HG03457 (cell line): ENCODE measurements around the gene ZNF554.

ENCODE experiments used
- ATAC-seq: cut with Tn5 transposase; IDR thresholded peaks from one replicate; pipeline ENCODE4 v1.9.1; 2021; ENCODE audit warnings: moderate number of reproducible peaks; ENCODE audit not compliant: unreplicated experiment

ZNF554 gene

DNA sequence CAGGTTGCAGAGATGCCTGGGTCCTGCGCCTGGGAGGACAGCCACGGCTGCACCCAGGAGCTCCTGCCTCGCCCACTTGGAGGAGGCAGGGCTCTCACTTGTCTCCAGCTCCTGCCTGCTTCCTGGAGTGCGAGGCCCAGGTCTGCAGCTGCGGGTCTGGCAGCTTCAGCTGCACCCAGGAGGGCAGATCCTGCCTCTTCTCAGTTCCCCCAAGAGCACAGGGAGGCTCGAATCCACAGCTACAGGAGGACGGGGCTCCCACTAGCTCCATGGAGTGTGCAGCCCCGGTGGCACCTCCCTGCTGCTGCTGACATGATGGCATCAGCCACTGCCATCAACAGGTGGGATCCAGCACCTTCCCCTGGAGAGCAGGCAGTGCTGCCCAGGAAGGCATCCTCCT, 4.5 kb downstream of the ZNF554 start:
- ATAC-seq = no peak

DNA sequence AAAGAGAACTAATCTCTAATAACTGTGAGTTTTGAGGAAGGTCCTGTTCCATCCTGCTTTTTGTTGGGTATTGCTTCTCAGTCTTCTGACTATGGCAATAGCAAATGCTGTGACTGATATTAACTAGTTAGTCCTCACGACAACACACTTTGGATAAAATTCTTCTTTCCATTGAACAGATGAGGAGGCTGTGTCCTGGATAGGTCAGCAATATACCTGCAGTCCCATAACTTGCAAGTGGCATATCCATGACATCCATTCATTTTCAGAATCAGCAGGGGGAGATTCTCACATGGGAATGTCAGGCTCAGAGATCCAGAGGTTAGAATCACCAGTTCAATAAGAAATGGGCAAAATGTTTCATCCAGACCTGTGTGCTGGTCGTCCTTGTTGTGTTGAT, 7.4 kb downstream of the ZNF554 start:
- ATAC-seq = no peak

DNA sequence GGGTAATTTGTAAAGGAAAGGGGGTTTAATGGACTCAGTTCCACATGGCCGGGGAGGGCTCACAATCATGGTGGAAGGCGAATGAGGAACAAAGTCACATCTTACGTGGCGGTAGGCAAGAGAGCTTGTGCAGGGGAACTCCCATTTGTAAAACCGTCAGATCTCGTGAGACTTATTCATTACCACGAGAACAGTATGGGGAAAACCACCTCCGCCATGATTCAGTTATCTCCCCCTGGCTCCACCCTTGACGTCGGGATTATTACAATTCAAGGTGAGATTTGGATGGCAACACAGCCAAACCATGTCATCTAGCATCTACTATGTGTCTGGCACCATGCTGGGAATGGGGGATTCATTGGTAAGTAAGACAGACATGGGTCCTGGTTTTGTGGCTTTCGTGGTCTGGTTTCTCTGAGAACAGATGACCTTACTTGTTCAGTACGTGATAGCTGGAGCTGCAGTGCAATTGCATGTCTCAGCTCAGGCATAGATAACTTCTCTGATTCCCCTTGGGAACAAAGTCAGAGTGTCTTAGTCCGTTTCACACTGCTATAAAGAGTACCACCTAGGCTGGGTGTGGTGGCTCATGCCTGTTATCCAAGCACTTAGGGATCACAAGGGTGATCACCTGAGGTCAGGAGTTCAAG, 8.3 kb downstream of the ZNF554 start:
- ATAC-seq = no peak

DNA sequence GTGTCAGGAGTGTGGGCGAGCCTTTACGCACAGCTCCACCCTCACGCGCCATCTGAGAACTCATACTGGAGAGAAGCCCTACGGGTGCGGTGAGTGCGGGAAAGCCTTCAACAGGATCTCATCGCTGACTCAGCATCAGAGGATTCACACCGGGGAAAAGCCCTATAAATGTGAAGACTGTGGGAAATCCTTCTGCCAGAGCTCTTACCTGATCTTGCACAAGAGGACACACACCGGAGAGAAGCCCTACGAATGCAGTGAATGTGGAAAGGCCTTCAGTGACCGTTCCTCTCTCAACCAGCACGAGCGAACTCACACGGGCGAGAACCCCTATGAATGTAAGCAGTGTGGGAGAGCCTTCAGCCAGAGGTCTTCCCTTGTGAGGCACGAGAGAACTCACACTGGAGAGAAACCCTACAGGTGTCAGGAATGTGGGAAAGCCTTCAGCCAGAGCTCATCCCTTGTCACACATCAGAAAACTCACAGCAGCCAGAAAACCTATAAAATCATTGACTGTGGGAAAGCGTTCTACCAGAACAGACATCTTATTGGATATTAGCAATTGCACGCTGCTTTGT, 14.7 kb downstream of the ZNF554 start:
- no peak for ATAC-seq

DNA sequence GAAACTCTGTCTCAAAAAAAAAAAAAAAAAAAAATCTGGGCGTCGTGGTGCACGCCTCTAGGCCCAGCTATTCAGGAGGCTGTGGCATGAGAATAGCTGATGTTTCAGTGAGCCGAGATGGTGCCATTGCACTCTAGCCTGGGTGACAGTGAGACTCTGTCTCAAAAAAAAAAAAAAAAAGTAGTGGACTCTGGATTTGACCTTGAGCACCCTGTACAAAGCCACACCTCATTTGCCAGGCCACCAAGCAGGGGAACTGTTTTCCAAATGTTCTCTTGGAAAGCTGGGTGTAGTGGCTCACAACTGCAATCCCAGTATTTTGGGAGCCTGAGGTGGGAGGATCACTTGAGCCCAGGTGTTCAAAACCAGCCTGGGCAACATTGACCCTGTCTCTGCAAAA, 17.8 kb downstream of the ZNF554 start:
- no peak for ATAC-seq

DNA sequence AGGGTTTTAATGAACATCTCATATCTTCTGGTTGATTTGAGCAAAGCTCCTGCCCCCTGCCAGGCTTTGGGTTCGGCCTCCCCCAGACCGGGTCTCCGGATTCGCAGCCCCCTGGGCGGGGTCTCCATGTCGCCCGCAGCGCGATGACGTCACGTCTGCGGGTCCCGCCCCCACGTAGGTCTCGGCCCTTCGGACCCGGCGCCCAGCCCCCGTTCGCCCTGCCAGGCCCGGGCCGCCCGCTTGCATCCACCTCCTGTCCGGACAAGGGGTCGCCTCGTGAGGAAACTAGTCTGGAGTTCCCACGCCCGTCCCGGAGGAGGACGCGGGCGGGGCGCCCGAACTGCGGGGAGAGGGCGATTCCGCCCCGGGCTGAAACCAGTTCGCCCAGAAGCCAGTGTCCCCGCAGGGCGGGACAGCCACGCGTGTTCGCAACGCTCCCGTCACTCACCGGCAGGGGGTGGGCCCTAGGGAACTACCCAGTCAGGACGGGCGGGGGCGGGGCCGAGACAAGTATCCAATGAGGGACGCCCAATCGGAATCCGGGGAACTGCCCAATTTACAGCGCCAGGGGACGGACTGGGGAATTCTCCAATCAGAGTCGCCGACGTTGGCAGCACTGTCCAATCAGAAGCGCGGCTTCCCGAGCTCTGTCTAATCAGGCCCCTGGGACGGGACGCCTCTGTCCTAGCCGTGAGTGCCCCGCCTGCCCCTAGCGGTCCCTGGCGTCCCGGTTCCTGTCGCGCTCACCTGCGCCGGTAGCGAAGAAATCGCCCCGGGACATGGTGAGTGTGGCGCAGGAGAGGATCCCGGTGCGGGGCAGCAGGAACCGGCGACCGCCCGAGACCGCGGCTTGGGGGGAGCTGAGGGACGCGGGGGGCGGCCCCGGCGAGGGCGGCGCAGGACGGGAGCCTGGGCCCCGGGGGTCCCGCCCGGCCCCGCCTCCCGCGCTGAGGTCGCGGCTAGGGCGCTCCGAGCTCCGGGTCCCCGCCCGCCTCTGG, 21.4 kb downstream of the ZNF554 start, which contains the start of gene ZNF555:
Gene ZNF555 (plus strand): TSS at position 682 of the 998 bp plus-strand sequence. CDS start 98 bp downstream, at position 780.
- ATAC-seq = peak; percentile 83

DNA sequence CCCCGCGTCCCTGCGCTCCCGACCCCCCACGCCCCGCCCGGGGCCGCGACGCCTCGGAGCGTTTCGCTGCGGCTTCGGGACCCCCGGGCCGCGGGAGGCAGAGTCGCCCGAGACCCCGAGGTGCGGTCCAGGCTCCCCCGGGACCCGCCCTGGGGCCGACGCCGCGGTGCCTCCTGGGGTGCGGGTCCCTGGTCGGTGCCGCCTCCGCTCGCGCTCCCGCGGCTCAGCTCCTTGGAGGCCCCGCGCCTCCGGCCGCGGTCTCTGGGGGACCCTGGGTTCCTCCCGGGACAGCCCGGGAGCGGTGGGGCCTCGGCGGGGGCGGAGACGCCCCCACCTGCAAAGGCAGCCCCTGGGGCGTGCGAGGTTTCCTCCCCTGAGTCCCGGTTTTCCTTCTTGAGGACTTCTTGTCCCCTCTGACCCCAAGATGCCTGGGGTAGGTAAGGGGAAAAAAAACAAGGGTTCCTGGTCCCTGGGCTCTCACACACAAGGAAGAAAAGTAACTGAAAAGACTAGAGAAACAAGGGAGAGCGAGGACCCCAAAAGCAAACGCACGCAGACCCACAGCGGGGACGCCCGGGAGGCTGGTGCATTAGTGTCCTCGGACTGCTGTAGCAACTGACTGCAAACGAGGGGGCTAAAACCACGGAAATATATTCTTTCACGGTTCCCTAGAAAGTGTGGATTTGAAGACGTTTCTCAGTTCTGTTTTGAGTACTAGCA, 22.3 kb downstream of the ZNF554 start:
- no peak for ATAC-seq

DNA sequence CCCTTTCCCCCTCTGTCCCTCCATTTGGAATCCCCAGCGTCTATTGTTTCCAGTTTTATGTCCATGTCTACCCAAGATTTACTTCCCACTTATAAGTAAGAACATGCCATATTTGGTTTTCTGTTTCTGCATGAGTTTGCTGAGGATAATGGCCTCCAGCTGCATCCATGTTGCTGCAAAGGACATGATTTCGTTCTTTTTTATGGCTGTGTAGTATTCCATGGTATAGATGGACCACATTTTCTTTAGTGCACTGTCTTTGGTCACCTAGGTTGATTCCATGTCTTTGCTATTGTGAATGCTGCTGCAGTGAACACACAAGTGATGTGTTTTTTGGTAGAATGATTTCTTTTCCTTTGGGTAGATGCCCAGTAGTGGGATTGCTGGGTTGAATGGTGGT, 25.4 kb downstream of the ZNF554 start:
- ATAC-seq = no peak

DNA sequence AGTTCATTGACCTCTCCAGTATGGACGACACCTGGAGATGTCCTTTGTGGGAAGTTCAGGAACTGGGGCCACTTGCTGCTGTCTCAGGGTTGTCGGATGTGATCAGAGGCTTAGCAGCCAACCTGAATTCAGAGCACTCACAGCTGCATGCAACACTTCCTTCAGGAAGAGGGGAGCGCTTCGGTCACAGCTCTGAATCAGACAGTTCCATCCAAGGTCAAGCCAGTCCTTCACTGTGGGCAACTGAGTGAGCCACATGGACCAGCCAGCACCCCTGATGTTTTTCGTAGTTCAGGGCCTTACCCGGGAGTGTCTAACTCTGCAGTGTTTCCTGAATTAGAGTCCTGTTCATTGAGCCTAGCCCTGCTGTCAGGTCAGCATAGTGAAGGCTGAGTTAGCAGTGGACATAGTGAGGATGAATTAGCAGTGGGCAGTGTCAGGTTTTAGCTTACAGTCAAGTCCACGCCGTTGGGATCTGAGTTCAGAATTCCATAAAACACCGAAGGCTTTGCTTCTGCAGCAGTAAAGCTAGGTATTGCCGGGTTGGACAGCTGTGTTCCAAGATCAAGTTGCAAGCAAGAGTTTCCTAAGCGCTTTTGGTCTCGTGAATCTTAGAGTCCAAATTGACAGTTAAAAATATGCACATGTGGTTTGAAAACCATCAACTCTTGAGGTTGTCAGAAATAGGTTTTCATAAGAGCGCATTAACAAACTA, 26.7 kb downstream of the ZNF554 start:
- ATAC-seq = no peak

DNA sequence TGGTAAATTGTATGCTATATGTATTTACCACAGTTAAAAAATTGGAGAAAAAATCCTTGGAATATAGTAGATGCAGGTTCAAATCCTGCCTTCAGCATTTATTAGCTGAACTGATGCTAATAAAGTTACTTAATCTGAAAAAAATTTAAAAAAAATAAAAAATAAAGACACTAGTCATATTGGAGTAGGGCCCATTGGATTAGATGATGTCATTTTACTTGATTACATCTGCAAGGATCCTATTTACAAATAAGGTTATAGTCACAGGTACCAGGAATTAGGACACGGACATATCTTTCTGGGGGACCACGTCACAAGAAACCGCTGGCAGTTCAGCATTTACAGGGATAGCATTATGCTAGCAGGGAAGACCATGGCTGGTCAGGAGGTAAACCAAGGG, 27.8 kb downstream of the ZNF554 start:
- ATAC-seq = no peak

DNA sequence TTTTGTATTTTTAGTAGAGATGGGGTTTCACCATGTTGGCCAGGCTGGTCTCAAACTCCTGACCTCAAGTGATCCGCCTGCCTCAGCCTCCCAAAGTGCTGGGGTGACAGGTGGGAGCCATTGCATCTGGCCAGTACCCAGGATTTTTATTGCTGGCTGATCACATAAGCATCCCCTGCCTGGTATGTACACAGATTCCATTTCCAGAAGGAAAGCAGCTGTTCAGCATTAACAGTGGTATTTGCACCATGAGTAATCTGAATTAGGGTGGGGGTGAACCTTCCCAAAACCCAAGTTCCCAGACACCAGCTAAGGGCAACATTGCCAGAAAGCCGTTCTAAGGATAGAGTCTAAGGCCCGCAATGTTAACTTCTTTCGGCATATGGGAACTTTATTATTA, 28.9 kb downstream of the ZNF554 start:
- no peak for ATAC-seq

DNA sequence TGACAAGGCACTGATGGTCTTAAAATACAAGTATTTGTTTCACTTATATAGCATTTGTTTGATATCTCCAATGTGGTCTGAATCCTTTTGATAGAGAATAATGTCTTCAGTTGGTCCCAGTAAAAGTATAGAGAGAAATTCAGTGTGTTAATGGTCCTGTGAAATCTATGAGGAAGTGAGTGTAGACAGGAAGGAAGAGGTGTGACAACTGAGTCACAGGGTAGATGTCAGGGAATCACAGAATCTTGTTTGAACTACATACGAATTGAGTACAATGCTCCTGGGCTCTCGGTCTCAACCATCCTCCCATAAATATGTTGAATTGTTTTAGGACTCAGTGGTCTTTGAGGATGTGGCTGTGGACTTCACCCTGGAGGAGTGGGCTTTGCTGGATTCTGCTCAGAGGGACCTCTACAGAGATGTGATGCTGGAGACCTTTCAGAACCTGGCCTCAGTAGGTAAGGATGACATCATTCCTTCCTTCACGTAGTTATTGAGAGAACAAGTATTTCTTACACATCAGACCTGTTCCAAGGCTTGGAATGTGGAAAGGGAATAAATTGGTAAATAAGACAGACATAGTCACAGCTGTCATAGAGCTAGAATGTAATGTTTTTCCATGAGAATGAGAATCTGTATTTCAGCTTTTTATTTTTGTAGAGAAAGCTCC, 30.7 kb downstream of the ZNF554 start:
- ATAC-seq = no peak

DNA sequence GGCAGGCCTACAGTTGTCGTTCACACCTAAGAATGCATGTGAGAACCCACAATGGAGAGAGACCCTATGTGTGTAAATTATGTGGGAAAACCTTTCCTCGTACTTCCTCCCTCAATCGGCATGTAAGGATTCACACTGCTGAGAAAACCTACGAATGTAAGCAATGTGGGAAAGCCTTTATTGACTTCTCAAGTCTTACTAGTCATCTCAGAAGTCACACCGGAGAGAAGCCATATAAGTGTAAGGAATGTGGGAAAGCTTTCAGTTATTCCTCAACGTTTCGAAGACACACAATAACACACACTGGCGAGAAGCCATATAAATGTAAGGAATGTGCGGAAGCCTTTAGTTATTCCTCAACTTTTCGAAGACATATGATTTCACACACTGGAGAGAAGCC, 32.9 kb downstream of the ZNF554 start:
- no peak for ATAC-seq

DNA sequence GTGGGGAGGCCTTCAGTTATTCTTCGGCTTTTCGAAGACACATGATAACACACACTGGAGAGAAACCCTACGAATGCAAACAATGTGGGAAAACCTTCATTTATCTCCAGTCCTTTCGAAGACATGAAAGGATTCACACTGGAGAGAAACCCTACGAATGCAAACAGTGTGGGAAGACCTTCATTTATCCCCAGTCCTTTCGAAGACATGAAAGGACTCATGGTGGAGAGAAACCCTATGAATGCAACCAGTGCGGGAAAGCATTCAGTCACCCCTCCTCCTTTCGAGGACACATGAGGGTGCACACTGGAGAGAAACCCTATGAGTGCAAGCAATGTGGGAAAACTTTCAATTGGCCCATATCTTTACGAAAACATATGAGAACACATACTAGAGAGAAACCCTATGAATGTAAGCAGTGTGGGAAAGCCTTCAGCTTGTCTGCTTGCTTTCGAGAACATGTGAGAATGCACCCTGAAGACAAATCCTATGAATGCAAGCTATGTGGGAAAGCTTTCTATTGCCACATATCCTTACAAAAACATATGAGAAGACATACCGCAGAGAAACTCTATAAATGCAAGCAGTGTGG, 33.4 kb downstream of the ZNF554 start:
- no peak for ATAC-seq

DNA sequence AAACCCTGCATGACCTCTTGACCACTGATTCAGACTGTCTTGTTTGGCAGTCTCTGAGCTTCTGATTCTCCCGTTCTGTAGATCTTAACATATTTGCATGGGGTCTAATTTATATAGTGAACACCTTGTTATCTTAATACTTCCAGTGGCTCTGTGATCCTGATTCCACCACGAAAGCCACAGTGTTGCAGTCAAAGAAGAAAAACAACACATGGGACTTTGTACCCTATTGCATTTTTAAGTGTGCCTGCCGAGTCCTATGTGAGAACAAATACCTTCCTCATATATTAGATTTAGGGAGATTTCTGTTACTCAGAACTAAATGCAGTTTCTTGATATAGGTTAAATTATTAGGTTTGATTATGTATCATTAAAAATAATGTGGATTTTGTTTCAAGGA, 35.2 kb downstream of the ZNF554 start:
- no peak for ATAC-seq

DNA sequence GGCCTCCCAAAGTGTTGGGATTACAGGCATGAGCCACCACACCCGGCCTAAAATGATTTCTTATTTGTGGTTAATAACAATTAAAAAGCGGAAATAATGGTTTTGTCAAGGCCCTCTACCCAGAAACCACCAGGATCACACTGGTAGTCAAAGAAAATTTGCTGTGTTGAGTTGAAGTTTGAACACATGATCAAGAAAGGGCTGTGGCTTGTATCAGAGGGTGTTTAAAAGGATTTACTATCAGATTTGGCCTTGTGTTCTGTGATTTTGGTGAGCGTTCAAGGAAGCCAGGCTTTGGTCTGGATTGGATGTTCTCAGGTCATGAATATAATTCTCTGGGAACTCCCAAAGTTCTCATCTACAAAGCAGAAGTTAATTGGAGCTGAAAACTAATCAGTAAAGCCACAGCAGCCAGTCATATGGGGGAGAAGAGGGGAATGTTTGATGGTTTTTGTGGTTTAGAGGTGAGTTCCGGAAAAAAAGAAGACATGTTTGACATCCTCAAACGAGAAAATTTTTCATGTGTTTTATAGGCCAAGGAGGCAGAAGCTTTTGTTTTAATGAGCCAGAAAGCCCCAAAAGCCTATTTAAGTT, 36.9 kb downstream of the ZNF554 start:
- no peak for ATAC-seq

DNA sequence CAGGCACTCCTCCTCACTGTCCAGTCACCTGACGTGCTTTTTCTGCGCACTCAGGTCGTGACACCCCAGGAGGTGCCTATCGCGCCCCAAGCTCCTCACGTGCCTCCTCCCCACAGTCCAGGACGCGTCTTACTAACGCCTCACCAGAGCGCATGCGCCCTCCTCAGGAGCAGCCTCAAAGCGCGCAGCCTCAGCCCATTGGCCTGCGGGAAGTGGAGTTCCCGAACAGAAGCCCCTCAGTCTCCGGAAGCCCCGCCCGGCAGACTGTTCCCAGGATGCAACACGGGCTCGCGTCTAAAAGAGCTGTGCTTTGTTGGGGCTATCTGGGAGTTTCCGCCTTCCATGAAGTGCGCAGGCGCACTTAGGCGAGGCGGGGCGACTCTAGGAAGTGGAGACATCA, 39.2 kb downstream of the ZNF554 start:
- ATAC-seq = no peak

DNA sequence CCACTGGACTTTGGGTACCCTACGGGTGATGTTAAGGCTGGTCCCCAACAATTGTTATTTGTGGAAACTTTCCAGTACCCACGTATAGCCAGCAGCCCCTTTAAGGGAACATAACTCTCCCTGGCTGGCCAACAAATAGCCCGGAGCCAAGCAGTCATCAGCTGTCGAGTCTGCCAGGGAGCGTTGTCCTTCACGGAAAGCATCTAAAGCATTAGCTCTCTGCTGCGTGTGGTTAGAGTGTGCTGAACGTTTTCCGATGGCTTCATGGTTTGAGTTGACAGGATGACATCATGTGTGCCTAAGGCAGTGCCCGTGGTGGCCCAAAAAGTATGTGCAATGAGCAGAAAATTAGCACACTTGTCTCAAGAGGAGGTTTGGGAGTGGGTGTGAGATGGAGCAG, 44.1 kb downstream of the ZNF554 start:
- no peak for ATAC-seq
